ENCODE data around the gene ECHS1. TPM values are rescaled to one million over a fixed set of nuclear protein-coding genes. Genes with fewer than 3 reads are reported as not detected.

Gene ECHS1
- total RNA-seq, 1 donor from 2014 or later = 69.8 TPM

- TF ChIP-seq CTCF (IDR thresholded peaks at IDR 0.05; ENCODE audit: unreplicated experiment) = no peak
- Mint-ChIP-seq H3K4me3 (no peak overlapping the region), H3K36me3 (peaks cover 79% of the 10 kb centered on the region), H3K27me3 (ENCODE audit: low read depth) (no peaks in the 10 kb centered on the region), H3K27ac (no peak overlapping the region), H3K4me1 (no peaks in the 10 kb centered on the region), H3K9me3 (peaks cover 68% of the 10 kb centered on the region)
- no peak for DNase-seq (ENCODE audit: low spot score in 2 of 2, unreplicated experiment in 2 of 2)
Observed at GRCh38 chr10:133411523-133412380, 38.6 kb upstream of the ECHS1 start.

GRCh38 chr10:133405844-133406527 lies 32.8 kb upstream of the ECHS1 start:
- peaks cover 69% of the 10 kb centered on the region for H3K36me3 Mint-ChIP-seq

DNA sequence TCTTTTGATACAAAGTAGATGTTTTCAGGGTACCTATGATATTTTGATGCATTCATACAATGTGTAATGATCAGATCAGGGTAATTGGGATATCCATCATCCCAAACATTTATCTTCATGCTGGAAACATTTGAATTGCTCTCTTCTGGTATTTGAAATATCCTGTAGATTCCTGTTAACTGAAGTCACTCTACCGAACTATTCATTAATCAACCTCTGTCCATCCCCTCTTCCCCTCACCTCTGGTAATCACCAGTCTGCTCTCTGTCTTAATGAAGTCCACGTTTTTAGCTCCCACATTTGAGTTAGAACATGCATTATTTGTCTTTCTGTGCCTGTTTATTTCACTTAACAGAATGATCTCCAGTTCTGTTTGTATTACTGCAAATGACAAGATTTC lies 32.1 kb upstream of the ECHS1 start:
- TF ChIP-seq CTCF (IDR thresholded peaks at IDR 0.05; ENCODE audit: unreplicated experiment) = no peak
- Mint-ChIP-seq H3K4me1 (peaks cover 15% of the 10 kb centered on the region), H3K4me3 (no peak overlapping the region), H3K36me3 (peaks cover 62% of the 10 kb centered on the region), H3K27ac (peak overlapping the region; percentile 11), H3K9me3 (peaks cover 25% of the 10 kb centered on the region), H3K27me3 (ENCODE audit: low read depth) (no peaks in the 10 kb centered on the region)
- no peak for DNase-seq (ENCODE audit: low spot score in 2 of 2, unreplicated experiment in 2 of 2)

More at GRCh38 chr10:133405844-133406527, 32.8 kb upstream of the ECHS1 start:
- Mint-ChIP-seq H3K27ac (no peak overlapping the region), H3K4me3 (no peak overlapping the region), H3K4me1 (peaks cover 15% of the 10 kb centered on the region), H3K27me3 (ENCODE audit: low read depth) (no peaks in the 10 kb centered on the region), H3K9me3 (peaks cover 32% of the 10 kb centered on the region)
- no peak for TF ChIP-seq CTCF (IDR thresholded peaks at IDR 0.05; ENCODE audit: unreplicated experiment)
- DNase-seq (ENCODE audit: low spot score in 2 of 2, unreplicated experiment in 2 of 2) = no peak

- no peak for DNase-seq (ENCODE audit: low spot score in 2 of 2, unreplicated experiment in 2 of 2)
- Mint-ChIP-seq H3K4me1 (peaks cover 15% of the 10 kb centered on the region), H3K27me3 (ENCODE audit: low read depth) (no peaks in the 10 kb centered on the region)
Observed at GRCh38 chr10:133403784-133404183, 30.6 kb upstream of the ECHS1 start.

GRCh38 chr10:133403359-133403758 lies 30.2 kb upstream of the ECHS1 start:
- Mint-ChIP-seq H3K4me1 (peaks cover 15% of the 10 kb centered on the region), H3K4me3 (no peak overlapping the region), H3K27ac (no peak overlapping the region), H3K27me3 (ENCODE audit: low read depth) (no peaks in the 10 kb centered on the region), H3K9me3 (peaks cover 8% of the 10 kb centered on the region), H3K36me3 (peaks cover 44% of the 10 kb centered on the region)
- TF ChIP-seq CTCF (IDR thresholded peaks at IDR 0.05; ENCODE audit: unreplicated experiment) = no peak
- DNase-seq (ENCODE audit: low spot score in 2 of 2, unreplicated experiment in 2 of 2) = peak in 1 of 2 experiments; percentile 9

More at GRCh38 chr10:133403784-133404183, 30.6 kb upstream of the ECHS1 start:
- Mint-ChIP-seq H3K36me3 (peaks cover 49% of the 10 kb centered on the region), H3K27ac (no peak overlapping the region), H3K9me3 (peaks cover 12% of the 10 kb centered on the region), H3K4me3 (no peak overlapping the region)
- TF ChIP-seq CTCF (IDR thresholded peaks at IDR 0.05; ENCODE audit: unreplicated experiment) = no peak

Measured in mesothelial cell of epicardium (in vitro differentiated cells).